Stimulated activated naive CD4-positive, alpha-beta T cell treated with Interleukin-2 at 50 U/mL for 16 hours (primary cell): ENCODE data around the gene CCDC174.
"Not testable (repeated sequence)": the region's sequence is repeated elsewhere in the genome, so short reads cannot be mapped to it uniquely, and the experiment has no call there.

Experiments used
- DNase-seq: peaks from one replicate; lab custom pipeline; 2025; lab: John Stamatoyannopoulos, UW

The CCDC174 gene

GRCh38 chr3:14627815-14628214 is 23.7 kb upstream of the CCDC174 start:
- no peak for DNase-seq

GRCh38 chr3:14628406-14628805 is 23.2 kb upstream of the CCDC174 start:
- DNase-seq, result no peak

GRCh38 chr3:14630404-14631100 is 21.0 kb upstream of the CCDC174 start:
- no peak for DNase-seq

- DNase-seq, result no peak
Observed at GRCh38 chr3:14631101-14631497, 20.5 kb upstream of the CCDC174 start.

- no peak for DNase-seq
Observed at GRCh38 chr3:14631687-14632441, 19.7 kb upstream of the CCDC174 start.

- no peak for DNase-seq
Observed at GRCh38 chr3:14632442-14632930, 19.1 kb upstream of the CCDC174 start.

GRCh38 chr3:14633417-14633816 is 18.1 kb upstream of the CCDC174 start:
- DNase-seq, result no peak

GRCh38 chr3:14633819-14634424 is 17.6 kb upstream of the CCDC174 start:
- DNase-seq, result peak; percentile 32

- DNase-seq, result no peak
Observed at GRCh38 chr3:14634763-14635400, 16.7 kb upstream of the CCDC174 start.

GRCh38 chr3:14636496-14637087 is 15.0 kb upstream of the CCDC174 start:
- no peak for DNase-seq

GRCh38 chr3:14640157-14640562 is 11.4 kb upstream of the CCDC174 start:
- DNase-seq, result no peak

GRCh38 chr3:14640734-14641133 is 10.8 kb upstream of the CCDC174 start:
- DNase-seq, result no peak

- no peak for DNase-seq
Observed at GRCh38 chr3:14641346-14641745, 10.2 kb upstream of the CCDC174 start.

GRCh38 chr3:14645453-14645852 is 6.1 kb upstream of the CCDC174 start:
- DNase-seq, result no peak

GRCh38 chr3:14646131-14646573 is 5.4 kb upstream of the CCDC174 start:
- no peak for DNase-seq

- DNase-seq, result no peak
Observed at GRCh38 chr3:14646589-14647413, 4.8 kb upstream of the CCDC174 start.

GRCh38 chr3:14647976-14648955 is 3.3 kb upstream of the CCDC174 start:
- DNase-seq, result no peak

GRCh38 chr3:14649466-14649865 is 2.1 kb upstream of the CCDC174 start:
- no peak for DNase-seq

- DNase-seq, result no peak
Observed at GRCh38 chr3:14650193-14650592, 1.4 kb upstream of the CCDC174 start.

GRCh38 chr3:14652360-14652907 is 872 bp downstream of the CCDC174 start:
- DNase-seq, result not testable (repeated sequence)
